GM23338 (cell line): Measurements from ENCODE around the gene GRB14. TPM values are rescaled to one million over a fixed set of nuclear protein-coding genes. Genes with fewer than 3 reads are reported as not detected.

ENCODE experiments used
- ATAC-seq: fragments of 200-7000 bp; cut with Tn5 transposase; 3 replicates; pipeline ENCODE4 v1.9.1; 2020
- DNase-seq: peaks from one replicate; pipeline ENCODE4 v3.0.0-alpha.2; 2015; ENCODE audit warnings: low spot score
- H2AFZ ChIP-seq: fragments of 200-600 bp; sonication (generic); 2 replicates; pipeline ENCODE4 v1.8.0; 2016; ENCODE audit warnings: antibody characterized with exemption, mild to moderate bottlenecking, moderate library complexity
- H3F3A ChIP-seq: fragments of 200-600 bp; sonication (generic); replicated peaks from 2 replicates; pipeline ENCODE4 v1.8.0; 2017; ENCODE audit warnings: antibody characterized with exemption, mixed run types, low read depth
- H3K27ac ChIP-seq: fragments of 200-600 bp; sonication (generic); 2 replicates; pipeline ENCODE4 v1.6.1; 2016; ENCODE audit warnings: low read depth
- H3K27me3 ChIP-seq: fragments of 200-600 bp; sonication (generic); 2 replicates; pipeline ENCODE4 v1.8.0; 2016; ENCODE audit warnings: mild to moderate bottlenecking, mixed run types, moderate library complexity; ENCODE audit not compliant: insufficient read depth
- H3K36me3 ChIP-seq: fragments of 200-600 bp; sonication (generic); 2 replicates; pipeline ENCODE4 v1.8.0; 2016; ENCODE audit warnings: mild to moderate bottlenecking; ENCODE audit not compliant: insufficient read depth
- H3K4me1 ChIP-seq: fragments of 200-600 bp; sonication (generic); 2 replicates; pipeline ENCODE4 v1.8.0; 2016; ENCODE audit warnings: mild to moderate bottlenecking, moderate library complexity; ENCODE audit not compliant: insufficient read depth
- H3K4me2 ChIP-seq: fragments of 200-600 bp; sonication (generic); 2 replicates; pipeline ENCODE4 v1.7.1; 2017; ENCODE audit warnings: mixed run types
- H3K4me3 ChIP-seq: fragments of 200-600 bp; sonication (generic); 2 replicates; pipeline ENCODE4 v1.6.1; 2016; ENCODE audit warnings: mixed run types
- H3K79me2 ChIP-seq: fragments of 200-600 bp; sonication (generic); replicated peaks from 2 replicates; pipeline ENCODE4 v1.8.0; 2017; ENCODE audit warnings: mild to moderate bottlenecking; ENCODE audit not compliant: insufficient read depth
- H3K9me2 ChIP-seq: fragments of 200-600 bp; sonication (generic); 2 replicates; pipeline ENCODE4 v1.8.0; 2017; ENCODE audit not compliant: insufficient read depth
- H4K20me1 ChIP-seq: fragments of 200-600 bp; sonication (generic); replicated peaks from 2 replicates; pipeline ENCODE4 v1.8.0; 2017; ENCODE audit warnings: mild to moderate bottlenecking; ENCODE audit not compliant: insufficient read depth
- H3K27ac Mint-ChIP-seq: 2 replicates; pipeline ENCODE4 v1.8.0; 2020; ENCODE audit warnings: inconsistent platforms, mild to moderate bottlenecking, moderate library complexity, mixed read lengths
- H3K27me3 Mint-ChIP-seq: 3 replicates; pipeline ENCODE4 v1.8.0; 2022; ENCODE audit warnings: low read depth, mild to moderate bottlenecking, moderate library complexity, mixed read lengths, inconsistent platforms; ENCODE audit not compliant: insufficient read depth, poor library complexity
- H3K36me3 Mint-ChIP-seq: 3 replicates; pipeline ENCODE4 v1.8.0; 2021; ENCODE audit warnings: low read depth, mild to moderate bottlenecking, inconsistent platforms, moderate library complexity, mixed read lengths
- H3K4me1 Mint-ChIP-seq: 3 replicates; pipeline ENCODE4 v1.8.0; 2020; ENCODE audit warnings: mild to moderate bottlenecking, inconsistent platforms, mixed read lengths
- H3K4me3 Mint-ChIP-seq: 3 replicates; pipeline ENCODE4 v1.8.0; 2021; ENCODE audit warnings: moderate library complexity, mild to moderate bottlenecking, inconsistent platforms, mixed read lengths
- H3K9me3 Mint-ChIP-seq: 3 replicates; pipeline ENCODE4 v1.8.0; 2020; ENCODE audit warnings: moderate library complexity, mild to moderate bottlenecking, inconsistent platforms, mixed read lengths
- CREB1 ChIP-seq: fragments of 250-450 bp; sonication (Bioruptor Pico); IDR thresholded peaks from 2 replicates; pipeline ENCODE4 v1.5.0; 2020; ENCODE audit warnings: low read depth, mild to moderate bottlenecking, moderate library complexity
- EZH2 ChIP-seq: fragments of 200-600 bp; sonication (generic); IDR thresholded peaks from one replicate; pipeline ENCODE4 v1.8.0; 2017; ENCODE audit warnings: antibody characterized with exemption, mild to moderate bottlenecking, low read depth; ENCODE audit not compliant: unreplicated experiment
- EZH2phosphoT487 ChIP-seq: fragments of 200-600 bp; sonication (generic); IDR thresholded peaks from one replicate; pipeline ENCODE4 v1.8.1; 2018; ENCODE audit warnings: antibody characterized with exemption; ENCODE audit not compliant: unreplicated experiment
- NANOG ChIP-seq: IDR thresholded peaks from 2 replicates; pipeline ENCODE4 v1.6.1; 2016; ENCODE audit warnings: antibody characterized with exemption, borderline replicate concordance
- STAT1 ChIP-seq: IDR thresholded peaks from one replicate; pipeline ENCODE4 v1.6.1; 2016; ENCODE audit warnings: antibody characterized with exemption; ENCODE audit not compliant: unreplicated experiment
- ZNF114 ChIP-seq: fragments of 250-450 bp; sonication (Bioruptor Pico); IDR thresholded peaks from 2 replicates; pipeline ENCODE4 v1.5.0; 2020; ENCODE audit warnings: mild to moderate bottlenecking, moderate library complexity
- ZNF331 ChIP-seq: fragments of 250-450 bp; sonication (Bioruptor Pico); IDR thresholded peaks from 2 replicates; pipeline ENCODE4 v1.5.0; 2020; ENCODE audit warnings: low read depth, mild to moderate bottlenecking, moderate library complexity
- polyA plus RNA-seq: library from polyadenylated mRNA; unstranded; fragments of >200 nt; fragmentation: Nextera tagmentation; extraction: Ambion mirVana; gene quantifications from 2 replicates; pipeline ENCODE4 v1.2.1, GENCODE V29; 2016
- total RNA-seq: library from RNA; depleted of rRNA; stranded (reverse); fragments of >200 nt; shearing (Covaris generic); gene quantifications from 2 replicates; pipeline ENCODE4 v1.2.3, GENCODE V29; 2014
- TF ChIP-seq, protein P1 (sequence below), 2 experiments: fragments of 200-600 bp in 1 of 2; sonication (generic) in 1 of 2; conservative IDR thresholded peaks; 2 replicates each; pipeline versions ENCODE4 v1.5.1 to v1.6.1; 2016 to 2017; ENCODE audit warnings: antibody characterized with exemption in 2 of 2, low read depth in 2 of 2, mild to moderate bottlenecking in 2 of 2, moderate library complexity in 1 of 2
- TF ChIP-seq, protein P2 (sequence below): IDR thresholded peaks from one replicate; pipeline ENCODE4 v1.6.1; 2018; ENCODE audit warnings: antibody characterized with exemption; ENCODE audit not compliant: unreplicated experiment
- TF ChIP-seq, protein P3 (sequence below): fragments of 250-450 bp; sonication (Bioruptor Pico); IDR thresholded peaks from 2 replicates; pipeline ENCODE4 v1.5.0; 2020; ENCODE audit warnings: mild to moderate bottlenecking, moderate library complexity

Gene GRB14
- total and polyA plus RNA-seq, 2 experiments from 2014 or later: 16.0 to 28.9 TPM

DNA sequence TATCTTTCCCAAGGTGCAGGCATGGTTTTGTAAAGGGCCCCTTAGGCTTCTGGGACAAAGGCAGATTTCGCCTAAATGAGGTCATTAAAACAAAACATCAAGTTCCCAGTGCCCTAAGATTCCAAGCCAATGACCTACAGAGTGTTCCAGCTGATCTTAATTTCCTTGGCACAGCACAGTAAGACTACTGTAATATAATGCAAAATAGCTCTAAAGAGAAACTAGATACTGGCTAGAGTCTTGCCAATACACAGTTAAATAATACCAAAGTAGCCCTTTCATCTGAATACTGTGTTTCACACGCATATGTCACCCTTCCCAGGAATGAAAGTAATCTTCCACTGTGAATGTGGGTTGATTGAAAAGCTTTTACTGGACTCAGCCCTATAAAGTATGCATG is 14.7 kb downstream of the GRB14 start:
- Histone ChIP-seq H2AFZ (no peak overlapping the region), H3K4me1 (peaks cover 4% of the 10 kb centered on the region; the same call in 1 of the 2 replicates), H3K4me2 (no peak overlapping the region), H3K27me3 (no peaks in the 10 kb centered on the region), H3K4me3 (no peak overlapping the region), H3F3A (no peaks in the 10 kb centered on the region), H3K27ac (no peak overlapping the region), H4K20me1 (no peaks in the 10 kb centered on the region), H3K9me2 (no peaks in the 10 kb centered on the region; the same call in 1 of the 2 replicates), H3K36me3 (no peaks in the 10 kb centered on the region), H3K79me2 (peaks cover under 1% of the 10 kb centered on the region; the same call in 1 of the 2 replicates)
- Mint-ChIP-seq H3K9me3 (no peaks in the 10 kb centered on the region), H3K36me3 (no peaks in the 10 kb centered on the region), H3K27ac (no peak overlapping the region), H3K4me3 (no peak overlapping the region), H3K27me3 (no peaks in the 10 kb centered on the region), H3K4me1 (peaks cover 9% of the 10 kb centered on the region; the same call in 2 of the 3 replicates)
- ATAC-seq (no peak), DNase-seq (no peak)
- TF ChIP-seq NANOG: no peak
- TF ChIP-seq STAT1: no peak
- no peak for TF ChIP-seq ZNF331
- TF ChIP-seq, protein P1, sequence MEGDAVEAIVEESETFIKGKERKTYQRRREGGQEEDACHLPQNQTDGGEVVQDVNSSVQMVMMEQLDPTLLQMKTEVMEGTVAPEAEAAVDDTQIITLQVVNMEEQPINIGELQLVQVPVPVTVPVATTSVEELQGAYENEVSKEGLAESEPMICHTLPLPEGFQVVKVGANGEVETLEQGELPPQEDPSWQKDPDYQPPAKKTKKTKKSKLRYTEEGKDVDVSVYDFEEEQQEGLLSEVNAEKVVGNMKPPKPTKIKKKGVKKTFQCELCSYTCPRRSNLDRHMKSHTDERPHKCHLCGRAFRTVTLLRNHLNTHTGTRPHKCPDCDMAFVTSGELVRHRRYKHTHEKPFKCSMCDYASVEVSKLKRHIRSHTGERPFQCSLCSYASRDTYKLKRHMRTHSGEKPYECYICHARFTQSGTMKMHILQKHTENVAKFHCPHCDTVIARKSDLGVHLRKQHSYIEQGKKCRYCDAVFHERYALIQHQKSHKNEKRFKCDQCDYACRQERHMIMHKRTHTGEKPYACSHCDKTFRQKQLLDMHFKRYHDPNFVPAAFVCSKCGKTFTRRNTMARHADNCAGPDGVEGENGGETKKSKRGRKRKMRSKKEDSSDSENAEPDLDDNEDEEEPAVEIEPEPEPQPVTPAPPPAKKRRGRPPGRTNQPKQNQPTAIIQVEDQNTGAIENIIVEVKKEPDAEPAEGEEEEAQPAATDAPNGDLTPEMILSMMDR (conservative IDR thresholded peaks at IDR 0.05; ENCODE audit: low read depth in 2 of 2): no peak
- TF ChIP-seq CREB1 (CRISPR knock-in tag): no peak
- TF ChIP-seq EZH2phosphoT487: no peak
- no peak for TF ChIP-seq EZH2
- no peak for TF ChIP-seq ZNF114 (CRISPR knock-in tag)
- TF ChIP-seq, protein P2, sequence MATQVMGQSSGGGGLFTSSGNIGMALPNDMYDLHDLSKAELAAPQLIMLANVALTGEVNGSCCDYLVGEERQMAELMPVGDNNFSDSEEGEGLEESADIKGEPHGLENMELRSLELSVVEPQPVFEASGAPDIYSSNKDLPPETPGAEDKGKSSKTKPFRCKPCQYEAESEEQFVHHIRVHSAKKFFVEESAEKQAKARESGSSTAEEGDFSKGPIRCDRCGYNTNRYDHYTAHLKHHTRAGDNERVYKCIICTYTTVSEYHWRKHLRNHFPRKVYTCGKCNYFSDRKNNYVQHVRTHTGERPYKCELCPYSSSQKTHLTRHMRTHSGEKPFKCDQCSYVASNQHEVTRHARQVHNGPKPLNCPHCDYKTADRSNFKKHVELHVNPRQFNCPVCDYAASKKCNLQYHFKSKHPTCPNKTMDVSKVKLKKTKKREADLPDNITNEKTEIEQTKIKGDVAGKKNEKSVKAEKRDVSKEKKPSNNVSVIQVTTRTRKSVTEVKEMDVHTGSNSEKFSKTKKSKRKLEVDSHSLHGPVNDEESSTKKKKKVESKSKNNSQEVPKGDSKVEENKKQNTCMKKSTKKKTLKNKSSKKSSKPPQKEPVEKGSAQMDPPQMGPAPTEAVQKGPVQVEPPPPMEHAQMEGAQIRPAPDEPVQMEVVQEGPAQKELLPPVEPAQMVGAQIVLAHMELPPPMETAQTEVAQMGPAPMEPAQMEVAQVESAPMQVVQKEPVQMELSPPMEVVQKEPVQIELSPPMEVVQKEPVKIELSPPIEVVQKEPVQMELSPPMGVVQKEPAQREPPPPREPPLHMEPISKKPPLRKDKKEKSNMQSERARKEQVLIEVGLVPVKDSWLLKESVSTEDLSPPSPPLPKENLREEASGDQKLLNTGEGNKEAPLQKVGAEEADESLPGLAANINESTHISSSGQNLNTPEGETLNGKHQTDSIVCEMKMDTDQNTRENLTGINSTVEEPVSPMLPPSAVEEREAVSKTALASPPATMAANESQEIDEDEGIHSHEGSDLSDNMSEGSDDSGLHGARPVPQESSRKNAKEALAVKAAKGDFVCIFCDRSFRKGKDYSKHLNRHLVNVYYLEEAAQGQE: no peak
- TF ChIP-seq, protein P3, sequence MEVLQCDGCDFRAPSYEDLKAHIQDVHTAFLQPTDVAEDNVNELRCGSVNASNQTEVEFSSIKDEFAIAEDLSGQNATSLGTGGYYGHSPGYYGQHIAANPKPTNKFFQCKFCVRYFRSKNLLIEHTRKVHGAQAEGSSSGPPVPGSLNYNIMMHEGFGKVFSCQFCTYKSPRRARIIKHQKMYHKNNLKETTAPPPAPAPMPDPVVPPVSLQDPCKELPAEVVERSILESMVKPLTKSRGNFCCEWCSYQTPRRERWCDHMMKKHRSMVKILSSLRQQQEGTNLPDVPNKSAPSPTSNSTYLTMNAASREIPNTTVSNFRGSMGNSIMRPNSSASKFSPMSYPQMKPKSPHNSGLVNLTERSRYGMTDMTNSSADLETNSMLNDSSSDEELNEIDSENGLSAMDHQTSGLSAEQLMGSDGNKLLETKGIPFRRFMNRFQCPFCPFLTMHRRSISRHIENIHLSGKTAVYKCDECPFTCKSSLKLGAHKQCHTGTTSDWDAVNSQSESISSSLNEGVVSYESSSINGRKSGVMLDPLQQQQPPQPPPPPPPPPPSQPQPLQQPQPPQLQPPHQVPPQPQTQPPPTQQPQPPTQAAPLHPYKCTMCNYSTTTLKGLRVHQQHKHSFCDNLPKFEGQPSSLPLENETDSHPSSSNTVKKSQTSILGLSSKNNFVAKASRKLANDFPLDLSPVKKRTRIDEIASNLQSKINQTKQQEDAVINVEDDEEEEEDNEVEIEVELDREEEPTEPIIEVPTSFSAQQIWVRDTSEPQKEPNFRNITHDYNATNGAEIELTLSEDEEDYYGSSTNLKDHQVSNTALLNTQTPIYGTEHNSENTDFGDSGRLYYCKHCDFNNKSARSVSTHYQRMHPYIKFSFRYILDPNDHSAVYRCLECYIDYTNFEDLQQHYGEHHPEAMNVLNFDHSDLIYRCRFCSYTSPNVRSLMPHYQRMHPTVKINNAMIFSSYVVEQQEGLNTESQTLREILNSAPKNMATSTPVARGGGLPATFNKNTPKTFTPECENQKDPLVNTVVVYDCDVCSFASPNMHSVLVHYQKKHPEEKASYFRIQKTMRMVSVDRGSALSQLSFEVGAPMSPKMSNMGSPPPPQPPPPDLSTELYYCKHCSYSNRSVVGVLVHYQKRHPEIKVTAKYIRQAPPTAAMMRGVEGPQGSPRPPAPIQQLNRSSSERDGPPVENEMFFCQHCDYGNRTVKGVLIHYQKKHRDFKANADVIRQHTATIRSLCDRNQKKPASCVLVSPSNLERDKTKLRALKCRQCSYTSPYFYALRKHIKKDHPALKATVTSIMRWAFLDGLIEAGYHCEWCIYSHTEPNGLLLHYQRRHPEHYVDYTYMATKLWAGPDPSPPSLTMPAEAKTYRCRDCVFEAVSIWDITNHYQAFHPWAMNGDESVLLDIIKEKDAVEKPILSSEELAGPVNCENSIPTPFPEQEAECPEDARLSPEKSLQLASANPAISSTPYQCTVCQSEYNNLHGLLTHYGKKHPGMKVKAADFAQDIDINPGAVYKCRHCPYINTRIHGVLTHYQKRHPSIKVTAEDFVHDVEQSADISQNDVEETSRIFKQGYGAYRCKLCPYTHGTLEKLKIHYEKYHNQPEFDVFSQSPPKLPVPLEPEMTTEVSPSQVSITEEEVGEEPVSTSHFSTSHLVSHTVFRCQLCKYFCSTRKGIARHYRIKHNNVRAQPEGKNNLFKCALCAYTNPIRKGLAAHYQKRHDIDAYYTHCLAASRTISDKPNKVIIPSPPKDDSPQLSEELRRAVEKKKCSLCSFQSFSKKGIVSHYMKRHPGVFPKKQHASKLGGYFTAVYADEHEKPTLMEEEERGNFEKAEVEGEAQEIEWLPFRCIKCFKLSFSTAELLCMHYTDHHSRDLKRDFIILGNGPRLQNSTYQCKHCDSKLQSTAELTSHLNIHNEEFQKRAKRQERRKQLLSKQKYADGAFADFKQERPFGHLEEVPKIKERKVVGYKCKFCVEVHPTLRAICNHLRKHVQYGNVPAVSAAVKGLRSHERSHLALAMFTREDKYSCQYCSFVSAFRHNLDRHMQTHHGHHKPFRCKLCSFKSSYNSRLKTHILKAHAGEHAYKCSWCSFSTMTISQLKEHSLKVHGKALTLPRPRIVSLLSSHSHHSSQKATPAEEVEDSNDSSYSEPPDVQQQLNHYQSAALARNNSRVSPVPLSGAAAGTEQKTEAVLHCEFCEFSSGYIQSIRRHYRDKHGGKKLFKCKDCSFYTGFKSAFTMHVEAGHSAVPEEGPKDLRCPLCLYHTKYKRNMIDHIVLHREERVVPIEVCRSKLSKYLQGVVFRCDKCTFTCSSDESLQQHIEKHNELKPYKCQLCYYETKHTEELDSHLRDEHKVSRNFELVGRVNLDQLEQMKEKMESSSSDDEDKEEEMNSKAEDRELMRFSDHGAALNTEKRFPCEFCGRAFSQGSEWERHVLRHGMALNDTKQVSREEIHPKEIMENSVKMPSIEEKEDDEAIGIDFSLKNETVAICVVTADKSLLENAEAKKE (CRISPR knock-in tag): no peak
